ENCODE data around the gene CNTNAP5.

CNTNAP5 gene

GRCh38 chr2:124763611-124764010, 738.5 kb downstream of the CNTNAP5 start:
- DNase-seq (ENCODE audit: low spot score), result no peak
- no peak for TF ChIP-seq CTCF (IDR thresholded peaks at IDR 0.05)
- no peak overlapping the region for H3K4me3 ChIP-seq
- no peak overlapping the region for H3K27ac ChIP-seq

GRCh38 chr2:124774781-124775180, 749.7 kb downstream of the CNTNAP5 start:
- no peak for DNase-seq (ENCODE audit: low spot score)
- no peak overlapping the region for H3K4me3 ChIP-seq
- no peak overlapping the region for H3K27ac ChIP-seq
- no peak for TF ChIP-seq CTCF (IDR thresholded peaks at IDR 0.05)

GRCh38 chr2:124776332-124776731, 751.2 kb downstream of the CNTNAP5 start:
- no peak overlapping the region for H3K27ac ChIP-seq
- no peak for DNase-seq (ENCODE audit: low spot score)
- H3K4me3 ChIP-seq, result no peak overlapping the region
- TF ChIP-seq CTCF (IDR thresholded peaks at IDR 0.05), result no peak

- TF ChIP-seq CTCF (IDR thresholded peaks at IDR 0.05), result no peak
- no peak overlapping the region for H3K27ac ChIP-seq
- no peak overlapping the region for H3K4me3 ChIP-seq
- no peak for DNase-seq (ENCODE audit: low spot score)
Measured at GRCh38 chr2:124778076-124778475, 753.0 kb downstream of the CNTNAP5 start.

GRCh38 chr2:124796647-124797046, 771.6 kb downstream of the CNTNAP5 start:
- H3K27ac ChIP-seq, result no peak overlapping the region
- TF ChIP-seq CTCF (IDR thresholded peaks at IDR 0.05), result no peak
- DNase-seq (ENCODE audit: low spot score), result no peak

GRCh38 chr2:124797049-124797448, 772.0 kb downstream of the CNTNAP5 start:
- H3K27ac ChIP-seq, result no peak overlapping the region
- DNase-seq (ENCODE audit: low spot score), result no peak
- no peak for TF ChIP-seq CTCF (IDR thresholded peaks at IDR 0.05)
- H3K4me3 ChIP-seq, result no peak overlapping the region

More at GRCh38 chr2:124796647-124797046, 771.6 kb downstream of the CNTNAP5 start:
- no peak overlapping the region for H3K4me3 ChIP-seq

GRCh38 chr2:124798551-124798950, 773.5 kb downstream of the CNTNAP5 start:
- no peak overlapping the region for H3K27ac ChIP-seq
- TF ChIP-seq CTCF (IDR thresholded peaks at IDR 0.05), result no peak
- no peak for DNase-seq (ENCODE audit: low spot score)

More at GRCh38 chr2:124798551-124798950, 773.5 kb downstream of the CNTNAP5 start:
- H3K4me3 ChIP-seq, result no peak overlapping the region

Data from coronary artery (tissue), 2 donors.